A549 (cell line): ENCODE data around the gene NPPA.

Experiments
- CBX8 ChIP-seq: fragments of 200-600 bp; sonication (generic); IDR thresholded peaks from 2 replicates; pipeline ENCODE4 v1.6.1; 2016
- CTCF ChIP-seq: fragments of >200 bp; sonication (Bioruptor Twin); formaldehyde crosslinking; IDR thresholded peaks from 3 replicates; pipeline ENCODE4 v1.5.1; 2016
- MAX ChIP-seq: IDR thresholded peaks from 2 replicates; pipeline ENCODE4 v1.6.1; 2012
- ZC3H11A ChIP-seq: fragments of 450-650 bp; IDR thresholded peaks from 2 replicates; pipeline ENCODE4 v1.6.1; 2014; ENCODE audit warnings: antibody characterized with exemption, mild to moderate bottlenecking

GRCh38 chr1:11817192-11817591 lies 30.4 kb downstream of the NPPA start:
- TF ChIP-seq CTCF = no peak
- TF ChIP-seq CBX8 = no peak
- TF ChIP-seq MAX = no peak
- no peak for TF ChIP-seq ZC3H11A
